GM21528 (cell line): Measurements from ENCODE around the gene EXOC3L1.

Source experiments
- ATAC-seq: cut with Tn5 transposase; IDR thresholded peaks from one replicate; pipeline ENCODE4 v1.9.1; 2021; ENCODE audit warnings: mild to moderate bottlenecking, moderate library complexity; ENCODE audit not compliant: unreplicated experiment, low FRiP score

The EXOC3L1 gene

DNA sequence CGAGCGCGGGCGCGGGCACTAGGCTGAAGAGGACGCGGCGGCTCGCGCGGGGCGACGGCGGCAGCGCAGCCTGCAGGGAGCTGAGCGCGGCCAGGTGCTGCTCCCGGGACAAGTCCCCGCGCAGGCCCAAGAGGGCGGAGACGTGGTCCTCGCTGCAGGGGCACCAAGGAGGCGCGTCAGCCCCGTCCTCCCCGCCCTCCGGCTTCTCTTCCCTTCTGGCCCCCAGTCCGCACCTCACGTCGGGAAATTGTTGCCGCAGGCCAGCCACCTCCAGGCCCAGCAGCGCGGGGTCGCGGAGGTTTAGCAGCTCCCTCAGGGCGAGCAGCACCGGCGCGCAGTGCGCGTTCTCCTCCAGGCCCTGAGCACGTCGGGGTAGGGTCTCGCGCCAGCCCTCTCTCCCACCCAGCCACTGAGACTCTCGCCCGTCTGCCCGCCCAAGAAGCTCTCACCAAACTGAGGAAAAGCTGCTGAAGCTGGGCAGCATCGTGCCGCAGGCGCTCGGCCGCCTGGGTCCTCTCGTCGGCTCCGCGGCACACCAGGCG is 5.4 kb downstream of the EXOC3L1 start:
- no peak for ATAC-seq

GRCh38 chr16:67183627-67184452 is 6.1 kb downstream of the EXOC3L1 start, which contains the start of gene MATCAP1:
Gene MATCAP1 (minus strand): TSS chr16:67183963. CDS start chr16:67180610, 3,353 bp downstream.
- peak; percentile 91 for ATAC-seq

DNA sequence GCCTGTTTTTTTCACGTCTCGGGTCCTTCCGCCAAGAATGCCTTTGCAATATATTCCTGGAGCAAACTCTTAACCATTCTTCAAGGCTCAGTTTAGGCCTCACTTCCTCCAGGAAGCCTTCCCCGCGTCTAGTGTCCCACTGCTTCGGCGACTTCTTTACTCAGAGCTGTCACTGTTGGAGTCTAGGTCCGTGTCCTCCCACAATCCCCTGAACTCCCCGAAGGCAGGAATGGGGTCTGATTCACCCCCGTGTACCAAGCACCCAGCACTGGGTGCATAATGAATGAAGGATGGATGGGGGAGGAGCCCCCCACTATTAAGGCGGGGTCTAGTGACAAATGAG is 6.7 kb downstream of the EXOC3L1 start:
- ATAC-seq, result no peak

- ATAC-seq, result no peak
Measured at GRCh38 chr16:67182288-67182687, 7.6 kb downstream of the EXOC3L1 start.

DNA sequence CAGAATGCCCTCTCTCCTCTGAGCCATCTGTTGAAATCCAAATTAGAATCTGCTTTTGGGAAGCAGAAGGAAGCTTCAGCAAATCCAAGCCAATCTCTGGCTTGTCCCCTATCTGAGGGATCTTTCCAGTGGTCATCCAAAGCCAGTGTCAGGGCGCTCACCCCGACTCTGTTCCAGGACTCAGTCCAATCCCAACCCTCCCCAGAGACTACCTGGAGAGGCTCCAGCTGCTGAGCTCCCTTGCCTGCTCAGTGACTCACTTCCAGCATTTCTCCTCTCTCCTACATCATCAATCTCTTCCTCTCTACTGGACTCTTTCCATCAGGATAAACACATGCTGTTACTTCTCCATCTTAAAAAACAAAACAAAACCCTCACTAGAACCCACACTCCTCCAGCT is 8.6 kb downstream of the EXOC3L1 start:
- no peak for ATAC-seq

DNA sequence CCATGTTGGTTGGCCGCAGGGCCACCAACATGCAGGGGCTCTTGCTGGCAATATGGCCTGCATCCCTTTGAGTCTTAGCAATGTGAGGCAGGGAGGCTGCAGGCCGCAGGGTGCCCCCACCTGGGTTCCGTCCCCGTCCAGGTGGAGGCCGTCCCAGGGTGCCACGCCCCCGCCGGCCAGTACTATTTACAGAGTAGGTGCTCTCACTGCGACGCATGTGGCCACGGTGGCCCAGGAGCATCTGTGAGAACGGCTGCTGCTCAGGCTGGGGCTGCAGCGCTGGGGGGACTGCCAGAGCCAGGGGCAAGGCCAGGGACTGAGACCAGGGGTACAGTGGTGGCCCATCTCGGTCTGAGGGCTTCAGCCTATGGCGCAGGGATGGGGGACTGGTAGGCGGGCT is 9.8 kb downstream of the EXOC3L1 start:
- no peak for ATAC-seq

GRCh38 chr16:67179421-67180080 is 10.4 kb downstream of the EXOC3L1 start:
- ATAC-seq, result no peak

GRCh38 chr16:67177743-67178699 is 11.9 kb downstream of the EXOC3L1 start:
- no peak for ATAC-seq

- no peak for ATAC-seq
Measured at GRCh38 chr16:67176662-67177061, 13.3 kb downstream of the EXOC3L1 start.

DNA sequence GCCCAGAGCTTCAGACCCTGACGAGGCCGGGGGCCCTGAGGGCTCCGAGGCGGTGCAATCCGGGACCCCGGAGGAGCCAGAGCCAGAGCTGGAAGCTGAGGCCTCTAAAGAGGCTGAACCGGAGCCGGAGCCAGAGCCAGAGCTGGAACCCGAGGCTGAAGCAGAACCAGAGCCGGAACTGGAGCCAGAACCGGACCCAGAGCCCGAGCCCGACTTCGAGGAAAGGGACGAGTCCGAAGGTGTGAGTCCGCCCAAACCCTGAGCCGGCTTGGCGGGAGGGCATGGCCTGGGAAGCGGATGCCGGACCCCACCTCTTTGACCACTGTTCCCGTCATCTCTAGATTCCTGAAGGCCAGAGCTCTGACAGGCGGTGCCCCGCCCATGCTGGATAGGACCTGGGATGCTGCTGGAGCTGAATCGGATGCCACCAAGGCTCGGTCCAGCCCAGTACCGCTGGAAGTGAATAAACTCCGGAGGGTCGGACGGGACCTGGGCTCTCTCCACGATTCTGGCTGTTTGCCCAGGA is 15.2 kb downstream of the EXOC3L1 start:
- no peak for ATAC-seq

DNA sequence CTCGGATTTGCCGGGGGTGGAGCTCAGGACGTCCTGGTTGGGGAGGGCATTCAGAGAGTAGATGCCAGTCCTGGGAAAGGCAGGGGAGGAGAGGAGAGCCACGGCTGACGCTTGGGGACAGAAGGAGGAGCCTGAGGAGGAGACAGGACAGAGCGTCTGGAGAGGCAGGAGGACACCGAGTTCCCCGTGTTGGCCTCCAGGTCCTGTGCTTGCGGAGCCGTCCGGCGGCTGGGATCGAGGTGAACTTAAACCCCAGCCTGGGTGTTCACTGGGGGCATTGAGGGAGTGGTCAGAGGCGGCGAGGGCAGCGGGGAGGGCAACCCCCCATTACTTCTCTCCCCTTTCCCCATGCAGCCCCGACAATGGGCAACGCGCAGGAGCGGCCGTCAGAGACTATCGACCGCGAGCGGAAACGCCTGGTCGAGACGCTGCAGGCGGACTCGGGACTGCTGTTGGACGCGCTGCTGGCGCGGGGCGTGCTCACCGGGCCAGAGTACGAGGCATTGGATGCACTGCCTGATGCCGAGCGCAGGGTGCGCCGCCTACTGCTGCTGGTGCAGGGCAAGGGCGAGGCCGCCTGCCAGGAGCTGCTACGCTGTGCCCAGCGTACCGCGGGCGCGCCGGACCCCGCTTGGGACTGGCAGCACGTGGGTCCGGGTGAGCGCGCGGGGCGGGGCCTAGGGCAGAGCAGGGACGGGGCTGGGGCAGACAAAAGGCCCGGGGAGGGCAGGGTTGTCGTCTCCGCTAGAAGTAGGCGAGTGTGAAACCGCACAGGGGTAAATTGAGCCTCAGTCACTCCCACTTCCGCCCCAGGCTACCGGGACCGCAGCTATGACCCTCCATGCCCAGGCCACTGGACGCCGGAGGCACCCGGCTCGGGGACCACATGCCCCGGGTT is 15.9 kb downstream of the EXOC3L1 start:
- no peak for ATAC-seq

GRCh38 chr16:67173323-67173722 is 16.6 kb downstream of the EXOC3L1 start:
- no peak for ATAC-seq

DNA sequence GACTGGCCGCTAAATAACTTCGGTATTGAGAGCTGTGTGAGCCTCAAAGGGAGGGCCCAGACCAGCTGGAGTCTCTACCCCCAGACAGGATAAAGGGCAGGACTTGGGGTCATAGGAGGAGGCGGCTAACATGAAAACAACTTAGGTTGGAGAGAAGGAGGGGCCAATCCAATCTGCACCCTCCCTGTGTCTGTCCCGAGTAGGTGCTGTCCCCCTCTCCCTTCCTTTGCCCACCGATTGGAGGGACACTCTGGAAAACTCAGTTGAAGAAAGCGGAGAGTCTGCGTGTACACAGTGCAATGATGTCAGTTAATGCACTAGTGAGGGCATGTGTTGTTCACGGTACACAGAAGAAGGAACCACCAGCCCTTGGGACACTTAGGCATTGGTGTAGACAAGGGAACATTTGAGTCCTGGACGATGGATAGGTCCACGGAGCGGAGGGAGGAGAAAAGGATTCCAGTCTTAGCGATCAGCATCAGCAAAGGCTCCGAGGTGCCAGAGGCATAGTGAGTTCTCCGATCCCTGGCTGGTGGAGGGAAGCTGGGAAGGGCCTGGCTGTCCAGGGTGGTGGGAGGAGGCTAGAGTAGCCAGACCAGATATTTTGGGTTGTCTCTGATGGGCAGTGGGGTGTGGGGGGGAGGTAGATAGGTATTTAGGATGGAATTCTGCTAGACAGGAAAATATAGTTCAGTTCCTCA is 18.8 kb downstream of the EXOC3L1 start:
- ATAC-seq, result no peak

GRCh38 chr16:67170168-67170948 is 19.6 kb downstream of the EXOC3L1 start, which contains the start of gene NOL3:
Gene NOL3 (plus strand): TSS chr16:67170538.
- ATAC-seq, result peak; percentile 39

- ATAC-seq, result no peak
Measured at GRCh38 chr16:67169642-67170167, 20.2 kb downstream of the EXOC3L1 start.

DNA sequence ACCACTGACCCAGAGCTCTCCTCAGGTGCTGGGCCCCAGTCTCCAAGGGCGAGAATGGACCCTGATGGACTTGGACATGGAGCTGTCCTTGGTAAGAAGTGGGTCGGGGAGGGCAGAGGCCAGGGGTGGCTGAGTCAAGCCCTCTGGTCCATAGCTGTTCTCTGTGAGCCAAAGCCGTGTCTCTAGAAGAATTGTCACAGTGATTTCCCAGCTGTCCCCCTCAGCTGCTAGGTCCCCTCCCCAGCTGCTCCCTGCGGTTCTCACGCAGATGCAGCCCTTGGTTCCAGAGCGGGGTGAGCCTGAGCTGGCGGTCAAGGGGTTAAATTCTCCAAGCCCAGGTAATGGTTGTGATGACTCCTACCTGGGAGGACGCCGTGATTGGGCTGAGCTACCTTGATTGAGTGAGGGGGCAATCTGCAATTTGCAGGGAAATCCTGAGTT is 20.9 kb downstream of the EXOC3L1 start:
- ATAC-seq, result no peak

DNA sequence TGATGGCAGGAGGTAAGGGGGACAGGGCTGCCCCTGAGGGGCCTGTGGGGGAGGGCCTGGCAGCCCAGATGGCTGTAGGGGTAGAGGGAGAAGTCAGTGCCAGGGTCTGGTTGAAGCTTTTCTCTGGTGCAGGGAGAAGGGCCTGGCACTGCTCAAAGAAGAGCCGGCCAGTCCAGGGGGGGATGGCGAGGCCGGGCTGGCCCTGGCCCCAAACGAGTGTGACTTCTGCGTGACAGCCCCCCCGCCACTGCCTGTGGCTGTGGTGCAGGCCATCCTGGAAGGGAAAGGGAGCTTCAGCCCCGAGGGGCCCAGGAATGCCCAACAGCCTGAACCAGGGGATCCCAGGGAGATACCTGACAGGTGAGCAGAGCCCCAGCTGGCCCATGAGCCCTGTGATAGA is 22.3 kb downstream of the EXOC3L1 start:
- no peak for ATAC-seq
